GM19239 (cell line): Measurements from ENCODE around the gene OR5D13.

Source experiments
- DNase-seq: peaks from one replicate; pipeline ENCODE4 v3.0.0; 2011; ENCODE audit warnings: low spot score; ENCODE audit not compliant: insufficient read length
- FAIRE-seq: peaks from 2 replicates; lab custom pipeline; 2011; peaks lifted over from hg19 to GRCh38; lab: Jason Lieb, UNC

The OR5D13 gene

DNA sequence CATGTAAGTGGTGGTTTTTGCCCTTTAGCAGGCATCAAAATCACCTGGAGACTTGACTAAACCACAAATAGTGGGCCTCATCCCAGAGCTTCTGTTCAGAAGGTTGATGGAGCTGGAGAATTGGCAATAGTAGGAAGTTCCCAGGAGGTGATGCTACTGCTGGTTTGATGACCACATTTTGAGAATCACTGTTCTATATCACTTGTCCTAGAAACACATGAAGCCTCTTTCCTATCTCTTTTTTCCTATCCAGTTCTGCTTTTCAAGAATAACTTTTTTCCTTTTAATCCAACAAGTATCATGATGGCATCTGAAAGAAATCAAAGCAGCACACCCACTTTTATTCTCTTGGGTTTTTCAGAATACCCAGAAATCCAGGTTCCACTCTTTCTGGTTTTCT is at the start of gene OR5D13:
TSS of gene OR5D13 (plus strand) at position 301 of the 400 bp plus-strand sequence. CDS start at position 301, 0 bp downstream.
- no peak for FAIRE-seq
- no peak for DNase-seq

GRCh38 chr11:55726715-55727324 is 46.4 kb upstream of the OR5D13 start:
- no peak for FAIRE-seq
- no peak for DNase-seq

- DNase-seq (no peak), FAIRE-seq (no peak)
Measured at GRCh38 chr11:55732936-55733335, 40.3 kb upstream of the OR5D13 start.

DNA sequence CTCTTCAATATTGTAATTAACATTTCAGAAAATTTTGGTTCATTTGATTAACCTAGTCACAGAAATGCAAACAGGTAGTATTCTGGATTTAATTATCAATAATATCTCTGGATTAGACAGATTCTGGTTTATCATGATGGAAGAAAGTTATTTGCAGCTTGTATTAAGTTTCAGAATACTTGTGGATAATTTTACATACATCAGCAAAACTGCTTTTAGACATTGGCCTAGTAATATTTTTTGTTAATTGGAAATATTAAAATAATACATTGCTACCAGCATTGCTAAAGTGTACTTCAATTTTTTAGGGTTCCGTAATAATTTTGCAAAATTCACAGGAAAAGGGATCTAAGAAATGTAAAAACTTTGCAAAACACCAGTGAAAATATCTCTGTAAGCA is 18.4 kb downstream of the OR5D13 start:
- no peak for FAIRE-seq
- no peak for DNase-seq

GRCh38 chr11:55793321-55793720 is 20.1 kb downstream of the OR5D13 start:
- DNase-seq (no peak), FAIRE-seq (no peak)

GRCh38 chr11:55795256-55795655 is 22.0 kb downstream of the OR5D13 start, which contains the start of gene OR5D14:
Gene OR5D14 (plus strand): TSS chr11:55795556. CDS start chr11:55795556, 0 bp downstream.
- DNase-seq (no peak), FAIRE-seq (no peak)

DNA sequence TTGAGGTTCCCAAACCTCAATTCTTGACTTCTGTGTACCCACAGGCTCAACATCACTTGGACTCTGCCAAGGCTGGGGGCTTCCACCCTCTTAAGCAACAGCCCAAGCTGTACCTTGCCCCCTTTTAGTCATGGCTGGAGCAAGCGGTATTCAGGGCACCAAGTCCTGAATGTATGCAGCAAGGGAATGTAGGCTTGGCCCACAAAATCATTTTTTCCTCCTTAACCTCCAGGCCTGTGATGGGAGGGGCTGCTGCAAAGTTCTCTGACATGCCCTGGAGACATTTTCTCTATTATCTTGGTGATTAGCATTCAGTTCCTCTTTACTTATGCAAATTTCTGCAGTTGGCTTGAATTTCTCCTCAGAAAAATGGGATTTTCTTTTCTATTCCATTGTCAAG is 33.0 kb downstream of the OR5D13 start:
- FAIRE-seq: no peak
- DNase-seq: no peak

DNA sequence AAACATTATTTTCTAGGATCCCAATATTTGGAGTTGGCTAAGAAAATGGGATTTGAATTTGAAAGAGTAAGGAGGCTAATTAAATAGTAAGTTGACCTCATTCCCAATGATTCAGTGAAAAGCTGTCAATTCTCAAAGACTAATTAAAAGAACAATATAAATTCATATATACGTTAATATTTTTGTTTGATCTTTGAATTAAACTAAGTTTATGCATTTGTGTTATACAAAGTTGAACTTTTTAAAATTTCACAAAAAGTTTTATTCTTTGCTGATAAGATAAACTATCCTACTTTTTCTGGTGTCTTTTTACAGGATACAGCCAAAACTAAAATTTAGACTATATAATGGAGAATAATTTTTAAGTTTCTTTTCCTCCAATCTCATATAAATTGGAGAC is 37.8 kb downstream of the OR5D13 start, which contains the start of gene OR5L1:
TSS of gene OR5L1 (plus strand) at position 301 of the 400 bp plus-strand sequence. CDS start 100 bp downstream, outside the sequence.
- FAIRE-seq (no peak), DNase-seq (no peak)

DNA sequence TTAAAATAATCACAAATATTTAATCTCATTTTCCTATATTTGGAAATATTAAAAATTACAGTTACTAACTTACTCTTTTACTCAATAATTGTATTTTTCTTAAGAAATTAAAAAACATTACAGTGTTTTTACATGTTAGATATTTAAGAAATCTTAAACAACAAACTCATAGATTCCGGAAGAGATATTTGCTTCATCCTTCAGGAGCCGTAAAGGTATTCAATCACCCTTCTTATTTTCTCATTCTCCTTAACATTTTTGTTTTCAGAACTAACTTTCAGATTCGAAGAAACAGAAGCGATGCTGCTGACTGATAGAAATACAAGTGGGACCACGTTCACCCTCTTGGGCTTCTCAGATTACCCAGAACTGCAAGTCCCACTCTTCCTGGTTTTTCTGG is 46.1 kb downstream of the OR5D13 start, which contains the start of gene OR5D18:
TSS of gene OR5D18 (plus strand) at position 301 of the 400 bp plus-strand sequence. CDS start at position 301, 0 bp downstream.
- no peak for FAIRE-seq
- DNase-seq: no peak
